Measurements from ENCODE around the gene ZMIZ2.
"Not testable (repeated sequence)": the region's sequence is repeated elsewhere in the genome, so short reads cannot be mapped to it uniquely, and the experiment has no call there.

- not testable (repeated sequence) for TF ChIP-seq CTCF (IDR thresholded peaks at IDR 0.05); EZH2 (IDR thresholded peaks at IDR 0.05; ENCODE audit: borderline replicate concordance, insufficient read depth, low read depth, low read length, poor library complexity, severe bottlenecking)
Measured at GRCh38 chr7:44774486-44774885, 25.8 kb downstream of the ZMIZ2 start.
